ENCODE results near the gene THSD4.

The THSD4 gene

GRCh38 chr15:71808311-71809020 lies 693.2 kb downstream of the THSD4 start:
- no peak for DNase-seq (ENCODE audit: low read depth in 2 of 2)

GRCh38 chr15:71809346-71809745 lies 694.1 kb downstream of the THSD4 start:
- no peak for DNase-seq (ENCODE audit: low read depth in 2 of 2)

GRCh38 chr15:71810256-71811035 lies 695.2 kb downstream of the THSD4 start, which contains the start of gene NR2E3:
Gene NR2E3 (plus strand): TSS chr15:71810554. CDS start chr15:71810744, 190 bp downstream.
- no peak for DNase-seq (ENCODE audit: low read depth in 2 of 2)

- DNase-seq (ENCODE audit: low read depth in 2 of 2) = no peak
Observed at GRCh38 chr15:71811036-71811736, 695.9 kb downstream of the THSD4 start.

- DNase-seq (ENCODE audit: low read depth in 2 of 2) = no peak
Observed at GRCh38 chr15:71811752-71812735, 696.8 kb downstream of the THSD4 start.

GRCh38 chr15:71812966-71813722 lies 697.9 kb downstream of the THSD4 start:
- no peak for DNase-seq (ENCODE audit: low read depth in 2 of 2)

- DNase-seq (ENCODE audit: low read depth in 2 of 2) = no peak
Observed at GRCh38 chr15:71813723-71814470, 698.6 kb downstream of the THSD4 start.

- no peak for DNase-seq (ENCODE audit: low read depth in 2 of 2)
Observed at GRCh38 chr15:71815301-71815700, 700.0 kb downstream of the THSD4 start.

- no peak for DNase-seq (ENCODE audit: low read depth in 2 of 2)
Observed at GRCh38 chr15:71817351-71817750, 702.1 kb downstream of the THSD4 start.

- DNase-seq (ENCODE audit: low read depth in 2 of 2) = no peak
Observed at GRCh38 chr15:71820127-71820526, 704.9 kb downstream of the THSD4 start.

GRCh38 chr15:71821547-71822129 lies 706.4 kb downstream of the THSD4 start:
- DNase-seq (ENCODE audit: low read depth in 2 of 2) = no peak

- DNase-seq (ENCODE audit: low read depth in 2 of 2) = no peak
Observed at GRCh38 chr15:71822890-71823630, 707.8 kb downstream of the THSD4 start.

- DNase-seq (ENCODE audit: low read depth in 2 of 2) = no peak
Observed at GRCh38 chr15:71823801-71824200, 708.5 kb downstream of the THSD4 start.

- DNase-seq (ENCODE audit: low read depth in 2 of 2) = no peak
Observed at GRCh38 chr15:71825021-71825730, 709.9 kb downstream of the THSD4 start.

GRCh38 chr15:71826196-71826595 lies 710.9 kb downstream of the THSD4 start:
- no peak for DNase-seq (ENCODE audit: low read depth in 2 of 2)

- no peak for DNase-seq (ENCODE audit: low read depth in 2 of 2)
Observed at GRCh38 chr15:71830981-71831380, 715.7 kb downstream of the THSD4 start.
